HG02885 (cell line): ENCODE data around the gene CCIN.

Experiments used
- ATAC-seq: cut with Tn5 transposase; IDR thresholded peaks from one replicate; pipeline ENCODE4 v1.9.1; 2021; ENCODE audit warnings: mild to moderate bottlenecking; ENCODE audit not compliant: unreplicated experiment, poor library complexity

CCIN gene

GRCh38 chr9:36187414-36187813 lies 18.2 kb downstream of the CCIN start:
- no peak for ATAC-seq

GRCh38 chr9:36188212-36188611 lies 19.0 kb downstream of the CCIN start:
- no peak for ATAC-seq

- no peak for ATAC-seq
Observed at GRCh38 chr9:36189976-36190375, 20.8 kb downstream of the CCIN start.

- peak; percentile 98 for ATAC-seq
Observed at GRCh38 chr9:36190388-36191289, 21.5 kb downstream of the CCIN start, which contains the start of gene CLTA. TSS of gene CLTA (plus strand) at chr9:36190921. CDS start at chr9:36191057, 136 bp downstream.

- ATAC-seq: peak; percentile 4
Observed at GRCh38 chr9:36191290-36191645, 22.1 kb downstream of the CCIN start.

- no peak for ATAC-seq
Observed at GRCh38 chr9:36191686-36192085, 22.5 kb downstream of the CCIN start.

GRCh38 chr9:36192196-36192595 lies 23.0 kb downstream of the CCIN start:
- no peak for ATAC-seq

- no peak for ATAC-seq
Observed at GRCh38 chr9:36193023-36193422, 23.8 kb downstream of the CCIN start.

- ATAC-seq: no peak
Observed at GRCh38 chr9:36194326-36195000, 25.3 kb downstream of the CCIN start.

- ATAC-seq: no peak
Observed at GRCh38 chr9:36204906-36205547, 35.8 kb downstream of the CCIN start.

- ATAC-seq: no peak
Observed at GRCh38 chr9:36207016-36207415, 37.8 kb downstream of the CCIN start.

- no peak for ATAC-seq
Observed at GRCh38 chr9:36207546-36208012, 38.4 kb downstream of the CCIN start.

- no peak for ATAC-seq
Observed at GRCh38 chr9:36208521-36209253, 39.5 kb downstream of the CCIN start.

- ATAC-seq: no peak
Observed at GRCh38 chr9:36210722-36211121, 41.5 kb downstream of the CCIN start.

- ATAC-seq: no peak
Observed at GRCh38 chr9:36211510-36211909, 42.3 kb downstream of the CCIN start.

GRCh38 chr9:36213387-36213786 lies 44.2 kb downstream of the CCIN start:
- ATAC-seq: no peak

- ATAC-seq: no peak
Observed at GRCh38 chr9:36213989-36214388, 44.8 kb downstream of the CCIN start.

- ATAC-seq: no peak
Observed at GRCh38 chr9:36214571-36214970, 45.4 kb downstream of the CCIN start.

GRCh38 chr9:36217256-36217968 lies 48.2 kb downstream of the CCIN start:
- no peak for ATAC-seq

- no peak for ATAC-seq
Observed at GRCh38 chr9:36218011-36218410, 48.8 kb downstream of the CCIN start.
